Peyer's patch (tissue), 4 donors: ENCODE results near the gene ARMC2. TPM values are rescaled to one million over a fixed set of nuclear protein-coding genes. Genes with fewer than 3 reads are reported as not detected.

ENCODE experiments used
- DNase-seq, 3 donors: peaks; one replicate each; pipeline ENCODE4 v3.0.0-alpha.2; 2017 to 2019
- H3K27ac ChIP-seq, 4 donors: fragments of 200-600 bp; sonication (generic); one replicate each; pipeline ENCODE4 v1.5.1; 2016 to 2019
- H3K27me3 ChIP-seq, 2 donors: fragments of 200-600 bp; sonication (generic); one replicate each; pipeline ENCODE4 v1.5.1; 2019
- H3K36me3 ChIP-seq, 3 donors: fragments of 200-600 bp; sonication (generic); one replicate each; pipeline ENCODE4 v1.5.1; 2016 to 2019
- H3K4me1 ChIP-seq, 4 donors: fragments of 200-600 bp; sonication (generic); one replicate each; pipeline ENCODE4 v1.5.1; 2016 to 2019
- H3K4me3 ChIP-seq, 4 donors: fragments of 200-600 bp; sonication (generic); 1 replicate in 3 of 4; 2 replicates in 1 of 4; pipeline ENCODE4 v1.5.1; 2016 to 2019; ENCODE audit warnings: mild to moderate bottlenecking in 1 of 4
- H3K9me3 ChIP-seq, 4 donors: fragments of 200-600 bp; sonication (generic); one replicate each; pipeline ENCODE4 v1.5.1; 2016 to 2019; ENCODE audit warnings: mild to moderate bottlenecking in 1 of 4
- POLR2A ChIP-seq, 2 donors: fragments of 450-650 bp; IDR thresholded peaks; one replicate each; pipeline ENCODE4 v1.5.1; 2017; ENCODE audit warnings: antibody characterized with exemption in 2 of 2, mild to moderate bottlenecking in 2 of 2, moderate library complexity in 2 of 2
- total RNA-seq, 4 donors: library from RNA; depleted of rRNA; stranded (reverse); fragments of >200 nt; gene quantifications; one replicate each; pipeline ENCODE4 v1.1.0, GENCODE V29; 2016
- TF ChIP-seq, protein P1 (sequence below), 6 experiments: fragments of 450-650 bp in 4 of 6; fragments of 200-600 bp in 2 of 6; sonication (generic) in 1 of 6; IDR thresholded peaks; one replicate each; pipeline ENCODE4 v1.5.1; 2017 to 2019; ENCODE audit warnings: antibody characterized with exemption in 6 of 6, mild to moderate bottlenecking in 3 of 6, moderate library complexity in 1 of 6

The ARMC2 gene
- total RNA-seq, 4 donors from 2014 or later, result 0.53 to 29.7 (median 4.4) TPM

DNA sequence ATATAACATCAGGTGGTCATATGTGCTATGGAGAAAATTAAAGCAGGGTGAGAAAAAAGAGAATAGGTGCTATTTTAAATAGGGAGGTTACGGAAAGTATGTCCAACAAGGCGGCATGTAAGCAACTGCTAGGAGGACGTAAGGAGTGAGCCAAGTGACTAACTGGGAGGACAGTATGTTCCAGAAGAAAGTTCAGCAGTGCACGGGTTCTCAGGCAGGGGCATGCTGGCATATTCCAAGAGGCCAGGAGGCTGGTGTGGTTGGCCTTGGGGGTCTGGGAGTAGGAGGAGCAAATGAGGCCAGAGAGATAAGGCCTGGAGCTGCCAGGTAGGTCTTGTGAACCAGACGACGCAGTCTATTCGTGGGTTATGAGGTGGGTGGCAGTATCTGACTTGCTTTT lies 112.4 kb downstream of the ARMC2 start:
- no peak for TF ChIP-seq POLR2A (IDR thresholded peaks at IDR 0.05)
- TF ChIP-seq, protein P1, sequence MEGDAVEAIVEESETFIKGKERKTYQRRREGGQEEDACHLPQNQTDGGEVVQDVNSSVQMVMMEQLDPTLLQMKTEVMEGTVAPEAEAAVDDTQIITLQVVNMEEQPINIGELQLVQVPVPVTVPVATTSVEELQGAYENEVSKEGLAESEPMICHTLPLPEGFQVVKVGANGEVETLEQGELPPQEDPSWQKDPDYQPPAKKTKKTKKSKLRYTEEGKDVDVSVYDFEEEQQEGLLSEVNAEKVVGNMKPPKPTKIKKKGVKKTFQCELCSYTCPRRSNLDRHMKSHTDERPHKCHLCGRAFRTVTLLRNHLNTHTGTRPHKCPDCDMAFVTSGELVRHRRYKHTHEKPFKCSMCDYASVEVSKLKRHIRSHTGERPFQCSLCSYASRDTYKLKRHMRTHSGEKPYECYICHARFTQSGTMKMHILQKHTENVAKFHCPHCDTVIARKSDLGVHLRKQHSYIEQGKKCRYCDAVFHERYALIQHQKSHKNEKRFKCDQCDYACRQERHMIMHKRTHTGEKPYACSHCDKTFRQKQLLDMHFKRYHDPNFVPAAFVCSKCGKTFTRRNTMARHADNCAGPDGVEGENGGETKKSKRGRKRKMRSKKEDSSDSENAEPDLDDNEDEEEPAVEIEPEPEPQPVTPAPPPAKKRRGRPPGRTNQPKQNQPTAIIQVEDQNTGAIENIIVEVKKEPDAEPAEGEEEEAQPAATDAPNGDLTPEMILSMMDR (IDR thresholded peaks at IDR 0.05), result no peak
- Histone ChIP-seq H3K4me1 (no peaks in the 10 kb centered on the region), H3K36me3 (no peaks in the 10 kb centered on the region), H3K27me3 (no peaks in the 10 kb centered on the region), H3K4me3 (no peak overlapping the region), H3K27ac (no peak overlapping the region), H3K9me3 (no peaks in the 10 kb centered on the region)
- DNase-seq, result no peak

DNA sequence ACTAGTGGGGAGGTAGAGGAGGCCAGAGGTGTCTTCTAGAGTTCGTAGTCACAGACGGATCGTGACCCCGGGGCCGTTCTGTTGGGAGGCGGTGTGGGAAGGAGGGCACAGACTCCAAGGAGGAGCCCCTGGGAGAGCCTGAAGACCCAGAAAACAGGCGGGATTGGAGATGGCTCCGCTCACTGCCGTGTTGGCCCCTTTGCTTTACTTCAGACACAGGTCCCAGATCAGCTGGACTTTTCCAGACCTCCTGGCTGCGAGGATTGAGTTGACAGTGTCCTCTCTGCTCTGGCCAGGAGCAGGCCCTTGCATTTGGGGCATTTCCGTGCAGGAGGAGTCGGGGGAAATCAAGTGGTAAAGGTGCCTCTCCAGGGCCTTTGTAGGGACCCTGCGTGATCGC lies 112.9 kb downstream of the ARMC2 start:
- no peak for DNase-seq
- Histone ChIP-seq H3K9me3 (no peaks in the 10 kb centered on the region), H3K36me3 (no peaks in the 10 kb centered on the region), H3K4me3 (no peak overlapping the region), H3K27ac (no peak overlapping the region), H3K27me3 (no peaks in the 10 kb centered on the region), H3K4me1 (no peaks in the 10 kb centered on the region)
- TF ChIP-seq POLR2A (IDR thresholded peaks at IDR 0.05), result no peak
- TF ChIP-seq, protein P1 (IDR thresholded peaks at IDR 0.05), result no peak

DNA sequence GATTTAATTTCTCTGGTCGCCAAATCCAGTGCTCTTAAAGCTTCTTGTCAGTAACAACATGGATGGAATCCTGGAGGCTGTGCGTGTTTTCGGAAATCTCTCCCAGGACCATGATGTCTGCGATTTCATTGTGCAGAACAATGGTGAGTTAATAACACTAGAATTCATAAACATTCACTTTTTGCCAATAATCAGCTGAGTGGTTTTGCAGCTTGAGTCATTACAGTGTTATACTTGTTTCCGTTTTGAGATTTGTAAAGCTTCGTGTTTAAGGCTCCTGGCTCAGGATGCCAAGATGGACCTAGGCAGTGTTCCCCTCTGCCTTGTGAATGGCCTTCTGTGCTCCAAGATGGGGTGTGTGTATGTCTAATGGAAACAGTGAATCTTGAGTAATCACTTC lies 113.8 kb downstream of the ARMC2 start:
- no peak for DNase-seq
- peaks cover 0 to 6% (median 0%) of the 10 kb centered on the region in 4 donors for H3K4me1 ChIP-seq
- H3K4me3 ChIP-seq, result no peak overlapping the region
- H3K9me3 ChIP-seq, result no peaks in the 10 kb centered on the region
- no peak overlapping the region for H3K27ac ChIP-seq
- no peaks in the 10 kb centered on the region for H3K27me3 ChIP-seq
- TF ChIP-seq POLR2A (IDR thresholded peaks at IDR 0.05), result no peak
- TF ChIP-seq, protein P1 (IDR thresholded peaks at IDR 0.05), result no peak
- no peaks in the 10 kb centered on the region for H3K36me3 ChIP-seq

DNA sequence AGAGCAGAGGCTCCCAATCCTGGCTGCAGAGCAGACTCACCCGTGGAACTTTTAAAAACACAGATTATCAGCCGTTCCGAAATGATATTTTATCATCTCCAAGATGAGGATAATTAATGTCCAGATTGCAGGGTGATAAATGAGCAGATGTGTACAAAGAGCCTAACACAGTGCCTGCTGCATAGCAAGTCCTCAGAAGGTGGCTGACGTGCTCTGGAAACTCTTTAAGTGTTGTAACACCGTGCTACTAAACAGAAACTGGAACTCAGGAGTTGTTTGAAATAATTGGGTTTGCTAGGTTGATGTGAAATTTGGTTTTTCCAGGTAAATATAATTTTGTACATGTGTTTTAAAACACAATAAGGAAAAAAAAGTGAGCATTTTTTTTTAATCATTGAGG lies 118.0 kb downstream of the ARMC2 start:
- H3K27me3 ChIP-seq, result no peaks in the 10 kb centered on the region
- DNase-seq, result no peak
- TF ChIP-seq POLR2A (IDR thresholded peaks at IDR 0.05), result no peak
- TF ChIP-seq, protein P1 (IDR thresholded peaks at IDR 0.05), result no peak
- H3K4me1 ChIP-seq, result peaks cover 0 to 10% (median 0%) of the 10 kb centered on the region in 4 donors
- no peak overlapping the region for H3K27ac ChIP-seq
- no peak overlapping the region for H3K4me3 ChIP-seq
- H3K36me3 ChIP-seq, result no peaks in the 10 kb centered on the region
- no peaks in the 10 kb centered on the region for H3K9me3 ChIP-seq

DNA sequence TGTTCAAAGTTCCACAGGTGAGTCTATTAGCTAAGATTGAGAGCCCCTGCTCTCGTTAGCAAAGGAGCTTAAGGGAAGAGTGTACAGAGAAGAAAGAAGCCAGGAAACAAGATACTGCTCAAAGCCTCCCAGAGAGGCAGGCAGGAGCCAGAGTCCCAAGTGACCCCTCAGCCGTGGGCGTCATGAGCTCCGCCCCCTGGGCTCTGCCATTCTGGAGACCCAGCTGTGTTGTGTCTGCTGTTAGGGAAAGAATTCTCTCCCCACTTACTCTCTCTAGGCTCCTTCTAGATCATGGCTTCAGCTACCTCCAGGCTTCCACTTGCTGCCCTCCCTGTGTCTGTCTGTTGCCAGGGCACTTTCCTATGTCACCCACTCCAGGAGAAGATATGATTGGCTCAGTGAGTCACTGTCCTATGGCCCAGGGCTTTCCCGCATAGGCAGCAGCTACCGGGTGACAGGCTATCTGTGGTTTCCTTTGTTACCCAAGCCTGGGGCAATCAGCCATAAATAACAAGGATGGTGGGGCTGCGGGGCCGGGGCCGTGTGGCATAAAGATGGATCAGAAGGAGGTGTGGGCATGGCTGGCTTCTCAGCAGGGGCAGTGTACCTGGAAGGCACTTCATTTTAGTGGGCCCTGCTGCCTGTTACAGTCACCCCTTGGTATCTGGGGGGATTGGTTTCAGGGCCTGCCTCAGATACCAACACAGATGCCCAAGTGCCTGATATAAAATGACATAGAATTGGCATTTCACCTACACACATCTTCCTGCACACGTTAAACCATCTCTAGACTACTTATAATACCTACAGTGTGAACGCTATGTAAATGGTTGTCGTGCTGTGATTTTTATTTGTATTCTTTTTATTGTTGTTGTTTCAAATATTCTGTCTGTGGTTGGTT lies 118.9 kb downstream of the ARMC2 start:
- Histone ChIP-seq H3K4me1 (peaks cover 0 to 10% (median 0%) of the 10 kb centered on the region in 4 donors), H3K27me3 (no peaks in the 10 kb centered on the region), H3K36me3 (no peaks in the 10 kb centered on the region), H3K27ac (no peak overlapping the region), H3K4me3 (no peak overlapping the region), H3K9me3 (no peaks in the 10 kb centered on the region)
- DNase-seq, result no peak
- TF ChIP-seq POLR2A (IDR thresholded peaks at IDR 0.05), result no peak
- TF ChIP-seq, protein P1 (IDR thresholded peaks at IDR 0.05), result no peak
